HCT116 (cell line): ENCODE measurements around the gene TIE1.

Source experiments
- CEBPB ChIP-seq: IDR thresholded peaks from 2 replicates; pipeline ENCODE4 v1.6.1; 2012; ENCODE audit warnings: low read depth
- EGR1 ChIP-seq: IDR thresholded peaks from 2 replicates; pipeline ENCODE4 v1.6.1; 2012; ENCODE audit warnings: low read depth
- EZH2 ChIP-seq: fragments of 200-600 bp; sonication (generic); IDR thresholded peaks from 2 replicates; pipeline ENCODE4 v1.6.1; 2017; ENCODE audit warnings: antibody characterized with exemption, mixed run types
- EZH2phosphoT487 ChIP-seq: fragments of 200-600 bp; IDR thresholded peaks from 2 replicates; pipeline ENCODE4 v1.6.1; 2018; ENCODE audit warnings: antibody characterized with exemption, borderline replicate concordance
- JUND ChIP-seq: IDR thresholded peaks from 2 replicates; pipeline ENCODE4 v1.6.1; 2012
- POLR2A ChIP-seq: IDR thresholded peaks from 2 replicates; pipeline ENCODE4 v1.7.0; 2011; ENCODE audit warnings: borderline replicate concordance; ENCODE audit not compliant: insufficient read depth, insufficient read length; ENCODE audit errors: extremely low read depth
- POLR2AphosphoS5 ChIP-seq: IDR thresholded peaks from 2 replicates; pipeline ENCODE4 v1.6.1; 2011; ENCODE audit warnings: mild to moderate bottlenecking, low read depth, low read length, moderate library complexity
- SIN3A ChIP-seq: IDR thresholded peaks from 2 replicates; pipeline ENCODE4 v1.6.1; 2012; ENCODE audit warnings: low read depth
- SP1 ChIP-seq: IDR thresholded peaks from 2 replicates; pipeline ENCODE4 v1.6.1; 2012; ENCODE audit warnings: low read depth
- TF ChIP-seq, protein P1 (sequence below), 3 experiments: fragments of 200-600 bp in 1 of 3; sonication (generic) in 1 of 3; IDR thresholded peaks in 2 of 3; conservative IDR thresholded peaks in 1 of 3; 2 replicates each; pipeline ENCODE4 v1.5.1; 2012 to 2017; ENCODE audit warnings: low read depth in 2 of 3, low read length in 2 of 3, antibody characterized with exemption in 1 of 3, borderline replicate concordance in 1 of 3, control low read depth in 1 of 3, mild to moderate bottlenecking in 1 of 3, mixed read lengths in 1 of 3, mixed run types in 1 of 3, moderate library complexity in 1 of 3; ENCODE audit not compliant: insufficient read depth in 1 of 3

DNA sequence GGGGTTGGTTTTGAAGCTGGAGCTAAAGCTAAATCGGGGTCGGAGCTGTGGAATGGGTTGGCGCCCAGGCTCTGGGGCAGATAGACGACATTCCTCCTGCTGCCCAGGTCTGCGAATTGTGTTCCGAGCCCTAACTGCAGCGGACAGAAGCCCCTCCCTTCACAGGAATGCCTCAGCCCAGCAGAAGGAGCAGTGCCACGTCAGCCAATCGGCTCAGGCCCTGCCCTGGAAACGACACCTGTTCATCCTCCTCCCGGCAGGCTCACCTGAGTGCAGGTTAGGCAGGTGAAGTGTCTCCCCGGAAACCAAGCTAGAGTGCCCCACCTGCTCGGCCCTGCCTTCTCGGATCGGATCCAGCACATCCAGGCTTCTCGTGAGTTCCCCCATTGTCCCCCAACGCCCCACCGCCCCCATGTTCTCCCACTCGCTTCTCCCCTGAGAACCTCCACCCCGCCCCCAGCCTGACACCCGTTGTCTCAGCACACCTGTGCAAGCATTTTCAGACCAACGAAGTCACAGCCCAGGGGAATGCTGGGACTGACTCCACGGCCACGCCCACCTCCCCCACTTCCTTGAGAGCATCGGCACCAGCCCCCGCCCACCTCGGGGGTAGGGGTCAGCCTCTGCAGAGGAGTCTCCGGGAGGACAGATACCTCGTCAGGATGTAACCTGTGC lies 30.2 kb upstream of the TIE1 start:
- TF ChIP-seq CEBPB (no peak), EZH2phosphoT487 (no peak), SP1 (no peak; the same call in 1 of the 2 replicates), EGR1 (no peak), JUND (no peak), EZH2 (no peak), POLR2AphosphoS5 (peak; percentile 84), POLR2A (no peak), SIN3A (no peak)
- TF ChIP-seq, protein P1, sequence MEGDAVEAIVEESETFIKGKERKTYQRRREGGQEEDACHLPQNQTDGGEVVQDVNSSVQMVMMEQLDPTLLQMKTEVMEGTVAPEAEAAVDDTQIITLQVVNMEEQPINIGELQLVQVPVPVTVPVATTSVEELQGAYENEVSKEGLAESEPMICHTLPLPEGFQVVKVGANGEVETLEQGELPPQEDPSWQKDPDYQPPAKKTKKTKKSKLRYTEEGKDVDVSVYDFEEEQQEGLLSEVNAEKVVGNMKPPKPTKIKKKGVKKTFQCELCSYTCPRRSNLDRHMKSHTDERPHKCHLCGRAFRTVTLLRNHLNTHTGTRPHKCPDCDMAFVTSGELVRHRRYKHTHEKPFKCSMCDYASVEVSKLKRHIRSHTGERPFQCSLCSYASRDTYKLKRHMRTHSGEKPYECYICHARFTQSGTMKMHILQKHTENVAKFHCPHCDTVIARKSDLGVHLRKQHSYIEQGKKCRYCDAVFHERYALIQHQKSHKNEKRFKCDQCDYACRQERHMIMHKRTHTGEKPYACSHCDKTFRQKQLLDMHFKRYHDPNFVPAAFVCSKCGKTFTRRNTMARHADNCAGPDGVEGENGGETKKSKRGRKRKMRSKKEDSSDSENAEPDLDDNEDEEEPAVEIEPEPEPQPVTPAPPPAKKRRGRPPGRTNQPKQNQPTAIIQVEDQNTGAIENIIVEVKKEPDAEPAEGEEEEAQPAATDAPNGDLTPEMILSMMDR (IDR thresholded peaks at IDR 0.05 in 2 of 3, conservative IDR thresholded peaks at IDR 0.05 in 1 of 3; ENCODE audit: borderline replicate concordance in 1 of 3, insufficient read depth in 1 of 3, low read depth in 2 of 3, low read length in 2 of 3): no peak
